Measurements from ENCODE around the gene HOXA10. TPM values are rescaled to one million over a fixed set of nuclear protein-coding genes. Genes with fewer than 3 reads are reported as not detected.

HOXA10 gene
- total RNA-seq, 3 donors from 2014 or later = 25.0 to 56.9 (median 25.8) TPM

DNA sequence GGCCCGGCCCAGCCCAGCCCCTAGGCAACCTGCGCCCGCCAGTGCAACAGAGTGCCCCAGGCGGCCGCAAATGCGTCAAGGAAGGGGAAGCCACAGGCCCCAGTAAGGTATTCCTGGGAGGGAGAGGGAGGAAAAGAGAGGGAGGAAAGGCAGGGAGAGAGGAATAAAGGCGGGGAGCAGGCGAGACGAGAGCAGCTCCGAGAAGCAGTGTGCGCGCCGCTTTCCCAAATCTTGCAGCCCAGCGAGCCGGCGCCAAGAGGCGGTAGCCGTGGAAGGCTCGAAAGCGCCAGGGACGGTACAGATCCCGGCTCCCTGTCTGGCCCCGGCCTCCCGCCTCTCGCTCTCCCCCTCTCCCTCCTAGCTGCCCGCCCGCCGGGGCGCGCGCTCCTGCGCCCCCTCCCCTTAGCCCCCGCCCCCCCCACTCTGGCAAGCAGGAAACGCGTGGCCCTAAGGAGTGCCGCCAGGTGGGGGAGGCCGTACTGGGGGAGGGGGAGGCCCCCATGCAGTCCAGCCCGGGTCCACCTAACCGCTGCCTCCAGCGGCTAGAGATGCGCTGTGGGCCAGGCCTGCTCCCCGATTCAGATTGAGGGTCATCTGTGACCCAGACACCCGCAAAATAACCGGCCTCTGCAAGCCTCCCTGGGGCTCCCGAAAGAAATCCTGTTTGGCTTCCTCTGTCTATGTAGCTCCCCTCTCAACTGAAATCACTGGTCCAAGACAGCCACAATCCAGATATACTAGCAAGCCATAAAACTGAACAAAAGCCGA is 4.3 kb downstream of the HOXA10 start:
- TF ChIP-seq, protein P1, sequence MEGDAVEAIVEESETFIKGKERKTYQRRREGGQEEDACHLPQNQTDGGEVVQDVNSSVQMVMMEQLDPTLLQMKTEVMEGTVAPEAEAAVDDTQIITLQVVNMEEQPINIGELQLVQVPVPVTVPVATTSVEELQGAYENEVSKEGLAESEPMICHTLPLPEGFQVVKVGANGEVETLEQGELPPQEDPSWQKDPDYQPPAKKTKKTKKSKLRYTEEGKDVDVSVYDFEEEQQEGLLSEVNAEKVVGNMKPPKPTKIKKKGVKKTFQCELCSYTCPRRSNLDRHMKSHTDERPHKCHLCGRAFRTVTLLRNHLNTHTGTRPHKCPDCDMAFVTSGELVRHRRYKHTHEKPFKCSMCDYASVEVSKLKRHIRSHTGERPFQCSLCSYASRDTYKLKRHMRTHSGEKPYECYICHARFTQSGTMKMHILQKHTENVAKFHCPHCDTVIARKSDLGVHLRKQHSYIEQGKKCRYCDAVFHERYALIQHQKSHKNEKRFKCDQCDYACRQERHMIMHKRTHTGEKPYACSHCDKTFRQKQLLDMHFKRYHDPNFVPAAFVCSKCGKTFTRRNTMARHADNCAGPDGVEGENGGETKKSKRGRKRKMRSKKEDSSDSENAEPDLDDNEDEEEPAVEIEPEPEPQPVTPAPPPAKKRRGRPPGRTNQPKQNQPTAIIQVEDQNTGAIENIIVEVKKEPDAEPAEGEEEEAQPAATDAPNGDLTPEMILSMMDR (IDR thresholded peaks at IDR 0.05) = no peak
- DNase-seq (peak in 2 of 3 donors; percentile 55 to 71), ATAC-seq (peak; percentile 2)
- Histone ChIP-seq H3K9me3 (no peaks in the 10 kb centered on the region), H3K4me3 (peak overlapping the region; percentile 23), H3K36me3 (ENCODE audit: low read depth) (no peaks in the 10 kb centered on the region), H3K4me1 (ENCODE audit: low read depth) (peaks cover 11% of the 10 kb centered on the region)
- intact Hi-C loops (cut with DNase I, micrococcal nuclease) = loop anchor here (5.0 to 10.0 kb wide), 2 partner anchors 1305 to 1313 kb away; no protein-coding TSS in a partner anchor

DNA sequence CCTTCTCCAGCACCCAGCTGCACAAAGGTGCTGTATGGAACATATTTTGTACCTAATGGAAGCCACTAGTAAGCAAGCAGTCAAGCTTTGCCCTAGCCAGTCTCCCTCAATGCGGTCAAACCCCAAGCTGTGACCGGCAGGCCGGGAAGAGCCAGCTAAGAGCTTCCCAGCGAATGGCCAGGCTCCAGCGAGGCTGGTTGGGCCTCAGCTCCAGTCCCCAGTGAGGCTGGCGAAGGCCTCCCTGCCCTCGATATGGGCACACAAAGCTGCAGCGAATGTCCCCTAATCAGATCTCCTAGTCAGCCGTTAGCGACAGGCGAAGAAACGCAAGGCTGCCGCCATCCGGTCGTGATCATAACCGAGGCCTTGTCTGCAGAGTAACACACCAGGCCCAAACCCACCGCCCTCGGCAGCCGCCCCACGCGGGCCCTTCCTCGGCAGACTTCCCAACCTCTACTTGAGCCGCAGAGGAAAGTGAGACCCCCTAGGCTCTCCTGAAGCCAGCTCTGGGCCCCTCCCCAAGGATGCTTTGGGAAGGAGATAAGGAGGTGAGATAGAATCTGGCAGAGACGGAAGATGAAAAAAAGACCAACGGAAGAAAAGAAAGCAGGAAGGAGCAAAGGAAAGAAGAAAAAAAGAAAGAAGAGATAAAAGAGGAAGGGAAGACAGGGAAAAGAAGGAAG is 5.7 kb downstream of the HOXA10 start:
- intact Hi-C loops (cut with DNase I, micrococcal nuclease) = loop anchor here (5.0 to 10.0 kb wide), 2 partner anchors 1304 to 1311 kb away; no protein-coding TSS in a partner anchor
- DNase-seq (peak; percentile 74 to 82 (median 81)), ATAC-seq (peak; percentile 26)
- TF ChIP-seq, protein P1 (IDR thresholded peaks at IDR 0.05) = no peak
- no peaks in the 10 kb centered on the region for H3K36me3 ChIP-seq (ENCODE audit: low read depth)
- no peaks in the 10 kb centered on the region for H3K9me3 ChIP-seq
- peak overlapping the region; percentile 14 for H3K4me3 ChIP-seq
- H3K4me1 ChIP-seq (ENCODE audit: low read depth) = peaks cover 11% of the 10 kb centered on the region

DNA sequence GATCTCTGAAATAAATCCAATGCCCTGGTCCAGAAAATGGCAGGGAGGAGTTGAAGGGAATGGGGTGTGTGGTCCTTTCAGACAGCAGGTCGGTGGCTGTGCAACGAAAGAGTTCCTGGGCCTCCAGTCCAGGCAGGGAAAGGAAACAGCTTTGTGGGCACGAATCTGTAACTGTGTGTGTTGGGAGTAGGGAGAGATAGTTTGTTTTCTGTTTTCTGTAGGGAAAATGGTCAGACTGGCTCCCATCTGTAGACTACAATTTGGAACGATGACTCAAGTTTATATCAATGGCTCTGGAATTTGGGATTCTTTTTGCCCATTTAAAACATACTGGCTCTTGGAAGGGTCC is 6.2 kb downstream of the HOXA10 start:
- DNase-seq = peak in 1 of 3 donors; percentile 22
- H3K4me3 ChIP-seq = no peak overlapping the region
- no peaks in the 10 kb centered on the region for H3K36me3 ChIP-seq (ENCODE audit: low read depth)
- peaks cover 13% of the 10 kb centered on the region for H3K4me1 ChIP-seq (ENCODE audit: low read depth)
- no peak for ATAC-seq
- TF ChIP-seq, protein P1 (IDR thresholded peaks at IDR 0.05) = no peak
- H3K9me3 ChIP-seq = no peaks in the 10 kb centered on the region
- intact Hi-C loops (cut with DNase I, micrococcal nuclease) = loop anchor here (5.0 to 10.0 kb wide), 2 partner anchors 1303 to 1311 kb away; no protein-coding TSS in a partner anchor

DNA sequence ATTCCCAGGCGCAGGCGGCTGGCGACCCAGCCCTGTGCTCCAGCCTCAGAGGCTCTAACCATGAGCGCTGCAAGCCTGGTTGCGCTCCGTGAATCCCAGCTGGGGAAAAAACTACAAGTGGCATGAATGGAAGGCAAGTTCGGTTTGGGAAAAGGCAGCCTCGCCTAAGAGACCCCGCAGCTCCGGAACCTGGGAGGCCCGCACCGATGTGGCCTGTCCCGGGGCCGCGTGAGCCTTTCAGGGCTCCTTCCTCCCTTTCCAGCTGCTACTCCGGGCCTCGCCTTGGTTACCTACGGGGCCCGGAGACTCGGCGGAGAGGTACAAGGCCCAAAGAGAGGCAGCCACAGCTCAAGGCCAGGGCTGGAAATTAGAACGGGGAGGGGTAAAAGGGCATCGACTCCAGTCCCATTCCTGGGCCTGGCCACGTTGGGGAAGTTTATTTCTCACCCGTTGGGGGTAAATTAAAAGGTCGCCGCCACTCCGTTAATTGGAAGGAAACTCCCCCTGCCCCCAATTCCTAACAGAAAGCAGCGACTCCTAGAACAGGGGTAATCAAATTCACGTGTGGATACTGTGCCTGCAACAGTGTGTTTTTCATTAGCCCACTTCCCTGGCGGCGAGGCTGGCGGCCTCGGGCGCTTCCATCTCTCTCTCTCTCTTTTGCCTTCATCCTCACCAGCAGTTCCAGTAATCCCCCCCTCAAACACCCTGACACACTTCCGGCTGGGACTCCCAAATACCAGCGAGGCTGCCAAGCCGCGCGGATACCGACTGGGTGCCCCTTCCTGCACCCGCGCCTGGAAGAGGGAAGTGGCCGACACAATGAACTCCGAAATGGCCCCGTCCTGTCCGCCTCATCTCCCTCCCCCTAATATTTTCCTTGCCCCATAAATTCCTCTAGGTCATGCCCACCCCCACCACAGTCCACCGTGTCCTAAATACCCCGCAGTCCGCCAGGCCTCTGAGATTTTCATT is 7.3 kb downstream of the HOXA10 start:
- Histone ChIP-seq H3K4me1 (ENCODE audit: low read depth) (peaks cover 9% of the 10 kb centered on the region), H3K4me3 (peak overlapping the region; percentile 5), H3K9me3 (no peaks in the 10 kb centered on the region), H3K36me3 (ENCODE audit: low read depth) (no peaks in the 10 kb centered on the region)
- TF ChIP-seq, protein P1 (IDR thresholded peaks at IDR 0.05) = no peak
- ATAC-seq (no peak), DNase-seq (peak in 2 of 3 donors; percentile 63)
- intact Hi-C loops (cut with DNase I, micrococcal nuclease) = loop anchor here (5.0 to 10.0 kb wide), 2 partner anchors 1302 to 1310 kb away; no protein-coding TSS in a partner anchor

DNA sequence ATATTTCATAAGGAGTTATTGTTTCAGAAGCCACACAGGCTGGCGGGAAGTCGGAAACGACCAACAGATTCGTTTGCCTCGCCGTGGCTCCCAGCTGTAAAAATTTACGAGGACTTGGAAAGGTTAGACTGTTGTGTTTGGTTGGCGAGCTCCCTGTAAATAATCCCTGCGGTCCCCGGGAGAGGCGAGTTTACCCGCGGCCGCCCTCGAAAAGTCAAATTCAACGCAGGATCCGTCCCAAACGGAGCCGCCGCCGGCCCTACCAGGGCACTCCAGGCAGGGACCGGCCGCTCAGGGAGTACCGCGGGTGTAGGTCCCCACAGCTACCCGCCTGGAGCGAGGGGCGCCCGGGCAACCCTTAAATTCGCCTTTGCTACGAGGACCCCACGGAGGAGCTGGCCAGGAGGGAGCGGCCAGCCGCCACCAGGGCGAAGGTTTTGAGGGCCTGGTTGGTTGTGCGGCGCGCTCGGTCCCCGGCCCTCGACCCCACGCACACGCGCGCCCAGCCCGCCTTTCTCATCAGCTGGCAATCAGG is 8.1 kb downstream of the HOXA10 start:
- Histone ChIP-seq H3K4me1 (ENCODE audit: low read depth) (peaks cover 10% of the 10 kb centered on the region), H3K36me3 (ENCODE audit: low read depth) (no peaks in the 10 kb centered on the region), H3K4me3 (peak overlapping the region; percentile 5), H3K9me3 (no peaks in the 10 kb centered on the region)
- peak in 2 of 3 donors; percentile 62 to 78 for DNase-seq
- TF ChIP-seq, protein P1 (IDR thresholded peaks at IDR 0.05) = no peak
- ATAC-seq = peak; percentile 5
- intact Hi-C loops (cut with DNase I, micrococcal nuclease) = loop anchor here (5.0 to 10.0 kb wide), 2 partner anchors 1301 to 1309 kb away; no protein-coding TSS in a partner anchor

Measured in mucosa of descending colon (tissue), 3 donors.